ENCODE measurements around the gene ARFRP1.
"Not testable (repeated sequence)": the region's sequence is repeated elsewhere in the genome, so short reads cannot be mapped to it uniquely, and the experiment has no call there.

ARFRP1 gene

DNA sequence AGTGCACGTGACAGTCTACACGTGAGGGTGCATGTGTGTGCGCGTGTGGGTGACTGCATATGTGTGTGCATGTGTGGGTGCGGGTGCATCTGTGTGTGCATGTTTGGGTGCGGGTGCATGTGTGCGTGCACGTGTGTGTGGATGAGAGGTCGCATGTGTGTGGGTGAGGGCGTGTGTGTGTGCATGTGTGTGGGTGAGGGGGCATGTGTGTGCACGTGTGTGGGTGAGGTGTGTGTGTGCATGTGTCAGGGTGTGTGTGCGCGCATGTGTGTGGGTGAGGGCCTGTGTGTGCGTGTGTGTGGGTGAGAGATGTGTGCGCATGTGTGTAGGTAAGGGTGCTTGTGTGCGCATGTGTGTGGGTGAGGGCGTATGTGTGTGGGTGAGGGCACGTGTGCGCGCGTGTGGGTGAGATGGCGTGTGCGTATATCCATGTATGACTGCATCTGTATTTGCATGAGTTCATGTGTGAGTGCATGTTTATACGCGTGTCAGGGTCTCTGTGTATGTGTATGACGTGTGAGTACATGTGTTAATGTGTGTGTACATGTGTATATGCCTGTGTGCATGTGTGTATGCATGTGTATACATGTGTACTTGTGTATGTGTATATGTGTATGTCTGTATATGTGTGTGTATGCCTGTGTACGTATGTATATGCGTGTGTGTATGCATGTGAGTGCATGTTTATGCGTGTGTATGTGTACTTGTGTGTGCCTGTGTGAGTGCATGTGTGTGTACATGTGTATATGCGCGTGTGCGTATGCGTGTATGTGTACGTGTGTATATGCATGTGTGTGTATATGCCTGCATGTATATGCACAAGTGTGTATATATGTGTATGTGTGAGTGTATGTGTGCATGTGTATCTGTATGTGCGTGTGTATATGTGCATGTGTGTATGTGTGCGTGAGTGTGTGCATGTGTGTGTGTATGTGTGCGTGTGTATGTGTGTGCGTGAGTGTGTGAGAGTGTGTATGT, 24.6 kb upstream of the ARFRP1 start:
- no peak for DNase-seq

- no peak for DNase-seq
Observed at GRCh38 chr20:63731410-63731809, 23.6 kb upstream of the ARFRP1 start.

DNA sequence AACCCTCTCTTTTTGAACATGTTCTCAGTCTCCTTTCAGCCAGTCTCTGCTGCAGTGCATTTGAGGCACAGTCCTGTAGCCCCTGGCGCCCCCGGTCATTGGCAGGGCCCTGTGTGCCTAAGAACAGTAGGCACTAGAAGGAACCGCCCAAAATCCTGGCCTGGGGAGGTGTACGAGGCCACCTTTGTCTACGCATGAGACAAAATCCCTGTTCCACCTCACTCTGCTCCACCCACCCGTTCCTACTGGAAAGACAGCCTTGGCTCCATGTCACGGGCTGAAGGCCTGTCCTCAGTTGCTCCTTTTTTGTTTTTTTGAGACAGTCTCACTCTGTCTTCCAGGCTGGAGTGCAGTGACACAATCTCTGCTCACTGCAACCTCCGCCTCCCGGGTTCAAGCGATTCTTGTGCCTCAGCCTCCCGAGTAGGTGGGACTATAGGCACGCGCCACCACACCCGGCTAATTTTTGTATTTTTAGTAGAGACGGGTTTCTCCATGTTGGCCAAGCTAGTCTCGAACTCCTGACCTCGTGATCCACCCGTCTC, 22.5 kb upstream of the ARFRP1 start:
- not testable (repeated sequence) for DNase-seq

DNA sequence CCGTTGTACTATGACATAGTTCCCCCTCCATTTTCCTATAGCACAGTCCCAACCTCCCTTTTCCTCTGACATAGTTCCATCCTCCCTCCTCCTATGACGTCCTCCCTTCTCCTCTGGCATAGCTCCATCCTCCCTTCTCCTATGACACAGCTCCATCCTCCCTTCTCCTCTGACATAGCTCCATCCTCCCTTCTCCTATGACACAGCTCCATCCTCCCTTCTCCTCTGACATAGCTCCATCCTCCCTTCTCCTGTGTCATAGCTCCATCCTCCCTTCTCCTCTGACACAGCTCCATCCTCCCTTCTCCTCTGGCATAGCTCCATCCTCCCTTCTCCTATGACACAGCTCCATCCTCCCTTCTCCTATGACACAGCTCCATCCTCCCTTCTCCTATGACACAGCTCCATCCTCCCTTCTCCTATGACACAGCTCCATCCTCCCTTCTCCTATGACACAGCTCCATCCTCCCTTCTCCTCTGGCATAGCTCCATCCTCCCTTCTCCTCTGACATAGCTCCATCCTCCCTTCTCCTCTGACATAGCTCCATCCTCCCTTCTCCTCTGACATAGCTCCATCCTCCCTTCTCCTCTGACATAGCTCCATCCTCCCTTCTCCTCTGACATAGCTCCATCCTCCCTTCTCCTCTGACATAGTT, 15.3 kb upstream of the ARFRP1 start:
- DNase-seq, result not testable (repeated sequence)

GRCh38 chr20:63718996-63719395, 11.2 kb upstream of the ARFRP1 start:
- DNase-seq, result no peak

GRCh38 chr20:63714858-63715257, 7.1 kb upstream of the ARFRP1 start:
- no peak for DNase-seq

DNA sequence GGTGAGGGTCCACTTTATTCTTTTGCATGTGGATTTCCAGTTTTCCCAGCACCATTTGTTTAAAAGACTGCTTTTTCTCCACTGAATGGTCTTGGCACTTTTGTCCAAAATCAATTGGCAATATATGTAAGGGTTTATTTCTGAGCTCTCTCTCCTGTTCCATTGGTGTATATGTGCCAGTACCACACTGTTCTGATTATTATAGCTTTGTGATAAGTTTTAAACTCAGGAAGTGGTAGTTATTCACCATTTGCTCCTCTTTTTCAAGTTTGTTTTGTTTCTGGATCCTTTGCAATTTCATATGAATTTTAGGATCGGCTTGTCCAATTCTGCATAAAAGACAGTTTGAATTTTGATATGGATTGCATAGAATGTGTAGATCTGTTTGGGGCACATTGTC, 4.4 kb upstream of the ARFRP1 start:
- no peak for DNase-seq

GRCh38 chr20:63711085-63711645, 3.4 kb upstream of the ARFRP1 start:
- no peak for DNase-seq

DNA sequence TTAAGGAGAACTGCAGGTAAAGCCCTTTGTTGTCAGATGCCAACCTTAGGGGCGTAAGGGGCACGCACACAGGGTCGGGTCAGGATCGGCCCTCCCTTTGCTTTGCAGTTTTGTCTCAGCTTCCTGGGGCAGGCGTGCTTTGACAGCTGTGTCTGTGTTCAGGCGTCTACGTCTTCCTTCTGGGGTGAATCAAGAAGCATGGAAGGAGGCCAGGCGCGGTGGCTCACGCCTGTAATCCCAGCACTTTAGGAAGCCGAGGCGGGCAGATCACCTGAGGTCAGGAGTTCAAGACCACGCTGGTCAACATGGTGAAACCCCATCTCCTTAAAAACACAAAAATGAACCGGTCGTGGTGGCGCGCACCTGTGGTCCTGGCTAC, 1.4 kb upstream of the ARFRP1 start:
- DNase-seq, result no peak

- no peak for DNase-seq
Observed at GRCh38 chr20:63708301-63709148, 749 bp upstream of the ARFRP1 start.

- DNase-seq, result no peak
Observed at GRCh38 chr20:63706852-63707557, 771 bp downstream of the ARFRP1 start.

- no peak for DNase-seq
Observed at GRCh38 chr20:63706027-63706695, 1.6 kb downstream of the ARFRP1 start.

- no peak for DNase-seq
Observed at GRCh38 chr20:63705232-63706026, 2.3 kb downstream of the ARFRP1 start.

GRCh38 chr20:63704749-63705117, 3.0 kb downstream of the ARFRP1 start:
- DNase-seq, result no peak

DNA sequence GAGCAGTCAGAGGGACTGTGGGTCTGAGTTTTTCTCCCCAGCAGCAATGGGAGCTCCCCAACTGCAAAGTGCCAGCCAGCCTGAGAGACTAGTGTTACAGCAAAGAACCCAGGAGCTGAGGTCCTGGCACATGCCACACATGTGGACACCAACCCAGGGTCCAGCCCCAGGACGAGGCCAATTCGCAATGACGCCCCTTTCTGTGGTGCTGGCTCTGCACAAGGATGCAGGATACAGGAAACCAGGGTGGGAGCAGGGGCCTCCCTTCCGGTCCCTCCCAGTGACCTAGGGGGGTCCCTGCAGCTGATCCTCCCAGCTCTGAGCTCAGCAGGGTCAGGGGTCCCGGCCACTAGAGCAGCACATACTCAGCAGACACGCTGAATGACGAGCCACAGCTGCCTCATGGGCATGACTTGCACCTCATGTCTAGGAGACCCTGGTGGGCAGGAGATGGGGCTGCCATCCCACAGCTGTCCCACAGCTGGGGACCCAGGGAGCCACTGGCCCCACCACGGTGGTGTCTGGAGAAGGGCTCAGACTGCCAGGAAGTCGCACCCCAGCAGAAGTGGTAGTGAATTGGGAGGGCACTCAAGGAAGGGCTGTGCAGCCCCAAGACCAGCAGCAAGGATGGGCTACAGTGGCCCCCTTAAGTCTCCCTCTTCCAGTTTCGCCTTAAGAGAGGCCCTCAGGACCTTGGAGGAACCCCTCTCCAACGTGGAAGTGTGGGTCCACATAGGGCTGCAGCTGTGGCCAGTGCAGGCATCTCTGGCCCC, 3.6 kb downstream of the ARFRP1 start:
- no peak for DNase-seq

DNA sequence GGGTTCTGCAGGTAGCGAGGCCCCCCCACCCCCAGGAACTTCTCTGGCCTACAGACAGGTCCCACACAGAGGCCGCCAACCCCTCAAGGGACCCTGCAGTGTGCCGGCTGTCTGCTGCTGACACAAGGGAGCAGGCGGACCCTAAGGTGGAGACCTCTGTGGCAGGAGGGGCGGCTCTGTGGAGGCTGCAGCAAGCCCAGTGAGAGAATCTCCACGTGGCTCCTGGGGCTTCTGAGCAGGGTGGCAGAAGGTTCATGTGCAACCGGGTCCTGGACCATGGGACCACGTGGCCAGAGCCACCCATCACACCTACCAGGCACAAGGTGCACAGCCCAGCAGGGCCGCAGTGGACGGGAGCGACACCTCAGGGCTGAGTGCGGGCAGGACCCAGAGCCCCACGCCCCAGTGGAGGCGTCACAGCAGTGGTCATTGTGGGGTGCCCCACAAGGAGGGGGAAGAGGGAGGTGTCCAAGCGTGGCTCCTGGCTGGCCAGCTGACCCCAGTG, 4.3 kb downstream of the ARFRP1 start:
- DNase-seq, result no peak

GRCh38 chr20:63702751-63703470, 4.9 kb downstream of the ARFRP1 start:
- DNase-seq, result no peak

GRCh38 chr20:63702036-63702665, 5.6 kb downstream of the ARFRP1 start:
- DNase-seq, result no peak
